Measurements from ENCODE around the gene IER5.

GRCh38 chr1:181061487-181061886 is 27.0 kb upstream of the IER5 start:
- no peak for TF ChIP-seq CTCF (conservative IDR thresholded peaks at IDR 0.05 in 1 of 2, IDR thresholded peaks at IDR 0.05 in 1 of 2; ENCODE audit: low read depth in 1 of 2, low read length in 2 of 2)
- TF ChIP-seq EZH2 (IDR thresholded peaks at IDR 0.05; ENCODE audit: low read length, missing control alignments): no peak
